ENCODE data around the gene FGF18.

- TF ChIP-seq CTCF (IDR thresholded peaks at IDR 0.05) (no peak), POLR2A (IDR thresholded peaks at IDR 0.05) (no peak)
Measured at GRCh38 chr5:171482434-171482730, 62.9 kb downstream of the FGF18 start.
